Measurements from ENCODE around the gene VKORC1. TPM values are rescaled to one million over a fixed set of nuclear protein-coding genes. Genes with fewer than 3 reads are reported as not detected.

The VKORC1 gene
- total RNA-seq, 1 experiment from 2014 or later: 83.8 TPM

GRCh38 chr16:31125844-31126243, 31.2 kb upstream of the VKORC1 start (continued):
- TF ChIP-seq YY1 (IDR thresholded peaks at IDR 0.05; ENCODE audit: extremely low read depth, insufficient replicate concordance, low read depth, low read length): no peak
- TF ChIP-seq FOSL1 (IDR thresholded peaks at IDR 0.05; ENCODE audit: low read depth): no peak
- TF ChIP-seq CEBPB (IDR thresholded peaks at IDR 0.05; ENCODE audit: low read depth): no peak
- TF ChIP-seq MAX (IDR thresholded peaks at IDR 0.05): no peak

GRCh38 chr16:31120129-31120528, 25.5 kb upstream of the VKORC1 start:
- Histone ChIP-seq H2AFZ (ENCODE audit: low read depth, low read length, poor library complexity, severe bottlenecking) (no peak overlapping the region), H3K9ac (ENCODE audit: low read length) (no peak overlapping the region), H3K27ac (ENCODE audit: low read depth, low read length) (no peak overlapping the region), H3K9me3 (ENCODE audit: control insufficient read depth in 1 of 2, insufficient read depth in 1 of 2, low read depth in 1 of 2, low read length in 2 of 2) (no peaks in the 10 kb centered on the region), H3K4me2 (ENCODE audit: low read length) (no peak overlapping the region), H3K79me2 (ENCODE audit: insufficient read depth, low read length) (peaks cover 39% of the 10 kb centered on the region), H4K20me1 (ENCODE audit: insufficient read depth) (peaks cover 4% of the 10 kb centered on the region; the same call in 1 of the 2 replicates), H3K4me1 (ENCODE audit: control insufficient read depth in 1 of 2, insufficient read depth in 2 of 2, low read length in 2 of 2) (peaks cover 7 to 18% of the 10 kb centered on the region in 2 experiments; a peak in 3 of 4 replicates), H3K36me3 (ENCODE audit: control insufficient read depth in 1 of 2, insufficient read depth in 2 of 2, low read length in 2 of 2) (peaks cover 11 to 14% of the 10 kb centered on the region in 2 experiments; a peak in 3 of 4 replicates), H3K4me3 (replicated peaks in 1 of 2; ENCODE audit: low read depth in 1 of 2, low read length in 2 of 2) (no peak overlapping the region), H3K9me2 (ENCODE audit: insufficient read depth) (no peaks in the 10 kb centered on the region), H3K27me3 (ENCODE audit: insufficient read depth, low read length) (no peaks in the 10 kb centered on the region)
- TF ChIP-seq ZFX (IDR thresholded peaks at IDR 0.05) (no peak), CBX3 (IDR thresholded peaks at IDR 0.05; ENCODE audit: low read depth) (no peak), SIN3A (IDR thresholded peaks at IDR 0.05; ENCODE audit: low read depth) (no peak), POLR2A (IDR thresholded peaks at IDR 0.05; ENCODE audit: borderline replicate concordance, extremely low read depth, insufficient read depth, insufficient read length) (no peak), POLR2AphosphoS5 (IDR thresholded peaks at IDR 0.05; ENCODE audit: low read depth, low read length) (no peak), ELF1 (IDR thresholded peaks at IDR 0.05; ENCODE audit: borderline replicate concordance, low read depth) (no peak), EZH2 (IDR thresholded peaks at IDR 0.05) (no peak), SP1 (IDR thresholded peaks at IDR 0.05; ENCODE audit: low read depth) (no peak), RAD21 (IDR thresholded peaks at IDR 0.05; ENCODE audit: low read depth) (no peak), MAX (IDR thresholded peaks at IDR 0.05) (no peak)
- DNase-seq (ENCODE audit: low read depth, low spot score) (no peak), ATAC-seq (no peak)
- ChIA-PET RAD21 (ENCODE audit: low non-redundant PET in 1 of 2, low total read pairs in 2 of 2, uncharacterized antibody in 2 of 2, unreplicated experiment in 2 of 2) (no interaction called here), CTCF (no interaction called here), POLR2A (interaction anchor here (0.9 kb wide), 1 partner anchor 22 kb away, joined by 4 read pairs; no protein-coding TSS in a partner anchor)
- no TSS peak for BruUV-seq (replicated peaks)
- intact Hi-C loops (cut with micrococcal nuclease): no loop called here

Measured in HCT116 (cell line).